NOMO-1 (cell line): ENCODE measurements around the gene ZDHHC4.

Experiments
- DNase-seq, 2 experiments: peaks; one replicate each; lab custom pipeline; 2025; ENCODE audit not compliant: unreplicated experiment in 2 of 2; lab: John Stamatoyannopoulos, UW

ZDHHC4 gene

DNA sequence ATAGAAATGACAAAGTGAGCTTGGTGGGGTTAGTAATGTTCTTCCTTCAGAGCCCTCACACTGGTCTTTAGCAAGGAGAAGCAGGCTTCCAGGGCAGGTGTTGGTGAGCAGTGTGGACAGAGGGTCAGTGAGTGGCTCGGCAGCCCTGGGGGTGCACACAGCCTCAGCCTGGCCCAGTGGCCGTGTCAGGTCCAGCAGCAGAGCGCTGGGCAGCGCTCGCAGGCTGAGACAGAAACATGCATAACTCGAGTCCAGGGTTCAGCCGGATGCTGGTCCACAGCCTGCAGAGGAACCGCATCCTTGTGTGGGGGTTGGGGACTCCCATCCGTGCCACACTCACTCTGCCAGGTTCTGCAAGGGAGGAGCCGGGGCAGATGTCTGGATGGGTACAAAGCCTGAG is 27.2 kb downstream of the ZDHHC4 start:
- no peak for DNase-seq

DNA sequence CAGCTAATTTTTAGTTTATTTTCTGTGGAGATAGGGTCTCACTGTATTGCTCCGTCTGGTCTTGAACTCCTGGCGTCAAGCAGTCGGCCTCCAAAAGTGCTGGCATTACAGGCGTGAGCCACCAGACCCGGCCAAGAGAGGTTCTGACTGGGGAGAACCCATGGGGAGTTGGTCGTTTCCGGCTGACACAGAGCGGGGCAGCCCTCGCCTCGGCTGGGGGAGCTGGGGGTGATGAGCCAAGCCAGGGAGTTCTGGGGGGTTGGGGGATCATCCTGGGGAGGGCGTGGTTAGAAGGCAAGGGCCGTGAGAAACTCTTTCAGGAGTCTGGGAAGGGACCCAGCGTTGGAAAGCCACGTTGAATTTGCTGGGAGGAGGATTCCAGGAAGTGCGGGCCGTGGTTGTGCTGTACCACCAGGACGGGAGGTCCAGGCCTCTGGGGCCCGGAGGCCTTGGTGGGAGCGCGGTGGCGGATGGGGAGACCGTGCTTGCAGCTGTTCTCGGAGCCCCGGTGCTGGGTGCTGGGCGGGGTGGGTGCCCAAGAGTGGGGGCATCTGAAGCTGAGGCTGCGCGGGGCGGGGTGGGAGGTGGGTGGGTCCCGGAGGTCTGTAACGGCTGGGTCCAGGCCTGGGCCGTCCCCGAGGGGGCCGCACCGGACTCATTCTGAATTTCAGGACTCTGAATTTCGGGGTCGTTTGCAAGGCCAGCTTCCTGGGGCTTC is 29.8 kb downstream of the ZDHHC4 start:
- DNase-seq = no peak

DNA sequence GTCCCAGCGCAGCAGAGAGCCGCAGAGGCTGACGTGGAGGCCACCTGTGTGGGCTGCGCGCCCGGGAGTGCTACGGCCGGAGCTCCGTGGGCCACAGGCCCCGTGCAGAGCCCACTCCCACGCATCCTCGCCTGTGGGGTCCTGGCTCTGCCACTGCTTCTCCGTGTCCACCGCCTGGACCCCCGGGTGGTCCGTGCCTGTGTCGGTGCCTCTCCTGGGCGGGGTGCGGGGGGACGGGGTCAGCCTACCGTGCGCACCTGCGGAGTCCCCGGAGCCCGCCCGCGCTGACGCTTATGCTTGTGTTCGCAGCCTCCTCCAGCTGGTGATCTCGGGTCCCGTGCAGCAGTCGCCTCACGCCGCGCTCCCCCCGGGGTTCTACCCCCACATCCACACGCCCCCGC is 30.4 kb downstream of the ZDHHC4 start:
- DNase-seq = no peak

DNA sequence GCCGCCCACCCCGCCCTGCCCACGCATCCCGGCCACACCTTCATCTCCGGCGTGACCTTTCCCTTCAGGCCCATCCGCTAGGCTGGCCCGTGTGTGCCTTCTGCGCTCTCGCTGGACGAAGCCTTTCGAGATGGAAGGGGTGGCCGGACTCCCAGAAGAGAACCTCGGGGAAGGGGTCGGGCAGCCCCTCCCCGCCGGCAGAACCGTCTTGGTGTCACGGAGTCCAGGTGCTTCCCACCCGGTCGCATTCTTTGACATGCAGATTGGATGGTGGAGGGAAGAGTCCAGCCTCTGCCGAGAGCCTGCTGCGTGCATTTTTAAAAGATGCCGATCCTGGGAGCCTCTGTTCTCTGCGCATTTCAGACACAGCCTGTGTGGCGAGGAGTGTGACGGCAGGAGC is 30.8 kb downstream of the ZDHHC4 start:
- no peak for DNase-seq

GRCh38 chr7:6608794-6609193 is 31.5 kb downstream of the ZDHHC4 start:
- no peak for DNase-seq

DNA sequence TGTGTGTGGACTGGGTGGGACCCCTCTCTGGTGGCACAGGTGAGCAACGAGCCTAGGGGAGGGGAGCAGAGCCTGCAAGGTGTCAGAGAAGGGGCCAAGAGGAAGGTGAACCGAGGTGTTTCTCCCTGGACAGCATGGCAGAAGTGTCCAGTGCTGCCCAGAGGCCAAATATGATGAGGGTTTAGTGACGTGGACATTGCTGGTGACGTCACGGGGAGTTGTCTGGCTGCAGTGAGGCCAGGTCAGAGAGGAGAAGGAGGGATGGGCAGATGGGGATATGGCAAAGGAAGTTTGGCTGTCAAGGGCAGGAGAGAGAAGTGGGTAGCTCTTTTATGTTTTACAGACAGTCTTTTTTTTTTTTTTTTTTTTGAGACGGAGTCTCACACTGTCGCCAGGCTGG is 35.6 kb downstream of the ZDHHC4 start:
- no peak for DNase-seq

DNA sequence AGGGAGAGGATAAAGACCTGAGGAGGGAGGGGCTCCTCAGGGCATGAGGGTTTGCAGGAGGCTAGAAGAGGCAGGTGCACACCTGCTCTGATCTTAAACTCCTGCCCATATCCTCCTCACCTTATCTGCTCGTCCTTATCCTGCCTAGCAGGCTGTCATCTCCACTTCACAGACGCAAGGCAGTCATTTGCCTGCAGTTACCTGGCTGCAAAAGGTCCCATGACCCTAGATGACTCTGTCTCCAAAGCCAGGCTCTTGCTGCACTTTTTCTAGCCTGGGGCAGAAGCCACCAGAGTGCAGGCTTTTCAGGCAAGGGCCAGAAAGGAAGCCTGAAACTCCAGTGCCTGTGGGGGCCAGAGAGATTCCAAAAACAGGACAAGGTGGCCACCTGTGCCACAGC is 36.5 kb downstream of the ZDHHC4 start:
- DNase-seq = no peak

DNA sequence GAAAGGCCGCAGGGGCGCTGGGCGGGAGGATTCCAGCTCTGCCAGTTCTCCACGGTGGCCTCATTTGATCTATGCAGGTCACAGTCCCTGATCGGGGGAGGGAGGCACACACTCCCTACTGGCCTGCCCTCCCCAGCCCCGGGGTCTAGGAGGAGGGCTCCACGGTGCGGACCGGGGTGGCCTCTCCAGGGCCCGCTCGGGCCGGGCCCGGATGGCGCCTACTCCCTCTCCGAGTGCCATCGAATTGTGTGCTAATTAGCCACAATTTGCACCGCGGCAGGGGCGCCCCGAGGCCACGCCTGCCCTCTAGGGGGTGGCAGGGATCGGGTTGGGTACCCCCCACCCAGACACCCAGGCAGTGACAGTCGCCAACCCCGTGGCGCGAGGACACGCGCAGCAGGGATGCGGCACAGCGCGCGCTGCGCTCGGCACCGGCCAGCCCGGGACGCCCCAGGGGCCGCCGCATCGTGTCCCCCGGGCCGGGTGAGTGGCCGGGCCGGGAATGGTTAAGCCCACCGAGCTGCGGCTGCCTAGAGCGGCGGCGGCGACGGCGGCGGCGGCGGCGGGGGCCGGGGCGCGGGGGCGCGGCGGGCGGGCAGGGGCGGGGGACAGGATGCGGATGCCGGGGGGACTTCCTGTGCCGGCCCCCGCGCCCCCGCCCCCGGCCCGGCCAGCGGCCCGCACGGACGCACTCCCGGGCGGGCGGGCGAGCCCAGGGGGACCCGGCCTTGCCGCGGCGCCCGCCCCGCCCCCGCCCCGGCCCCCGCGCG is 37.9 kb downstream of the ZDHHC4 start, which contains the start of gene ZNF853:
TSS of gene ZNF853 (plus strand) at position 658 of the 770 bp plus-strand sequence. CDS start 565 bp downstream, outside the sequence.
- no peak for DNase-seq

DNA sequence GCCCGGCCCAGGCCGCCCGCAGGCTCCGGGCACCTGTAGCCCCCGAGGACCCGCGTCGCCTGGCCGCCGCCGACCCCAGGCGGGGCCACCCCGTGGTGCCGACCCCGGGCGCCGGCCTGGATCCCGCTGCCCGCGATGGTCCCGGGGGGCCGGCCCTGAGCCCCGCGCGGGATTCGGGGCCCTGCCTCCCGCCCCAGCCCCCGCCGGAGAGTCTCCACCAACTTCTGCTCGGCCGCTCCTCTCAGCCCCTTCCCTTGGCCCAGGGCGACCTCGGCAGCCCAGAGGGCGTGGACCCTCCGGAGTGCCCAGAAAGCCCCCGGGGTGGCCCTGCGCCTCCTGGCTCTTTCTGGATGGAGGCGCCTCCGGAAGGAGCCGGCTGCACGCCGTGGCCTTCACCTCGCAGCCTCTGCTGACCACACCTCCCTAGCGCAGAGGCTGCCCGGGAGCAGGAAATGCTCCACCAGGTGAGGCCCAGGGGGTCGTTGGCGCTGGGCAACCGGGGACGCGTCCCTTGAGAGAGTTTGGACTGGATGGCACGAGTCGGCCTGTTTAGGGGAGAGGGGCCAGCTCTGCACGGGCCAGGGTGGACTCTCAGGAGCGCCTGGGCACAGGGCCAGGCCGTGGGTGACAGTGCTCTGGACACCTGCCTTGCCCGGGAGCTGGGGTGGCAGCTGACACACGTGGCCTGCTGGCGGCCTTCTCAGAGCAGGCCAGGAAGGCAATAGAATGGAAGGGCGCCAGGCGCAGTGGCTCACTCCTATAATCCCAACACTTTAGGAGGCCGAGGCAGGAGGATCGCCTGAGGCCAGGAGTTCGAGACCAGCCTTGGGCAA is 38.7 kb downstream of the ZDHHC4 start:
- no peak for DNase-seq

- DNase-seq = no peak
These were observed 39.8 kb downstream of the ZDHHC4 start for GRCh38 chr7:6616854-6617643.

DNA sequence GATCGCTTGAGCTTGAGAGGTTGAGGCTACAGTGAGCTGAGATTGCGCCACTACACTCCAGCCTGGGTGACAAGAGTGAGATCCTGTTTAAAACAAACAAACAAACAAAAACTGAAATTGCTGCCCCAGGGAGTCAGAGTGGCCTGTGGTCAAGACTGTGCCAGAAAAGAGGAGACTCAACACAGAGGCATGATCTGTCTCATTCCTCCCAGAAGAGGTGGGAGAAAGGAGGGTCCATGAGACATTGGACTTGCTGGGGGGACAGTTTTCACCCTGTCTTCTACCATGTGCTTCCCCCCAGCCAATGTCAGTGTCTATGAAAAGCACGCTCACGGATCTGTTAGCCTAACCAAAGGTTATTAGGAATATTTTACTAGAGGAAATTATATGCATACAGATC is 41.4 kb downstream of the ZDHHC4 start:
- DNase-seq = no peak

GRCh38 chr7:6619961-6620360 is 42.7 kb downstream of the ZDHHC4 start:
- DNase-seq = no peak

- no peak for DNase-seq
These were observed 44.2 kb downstream of the ZDHHC4 start for GRCh38 chr7:6621195-6622133.

- no peak for DNase-seq
These were observed 45.0 kb downstream of the ZDHHC4 start for GRCh38 chr7:6622134-6622710.

GRCh38 chr7:6623589-6624245 is 46.5 kb downstream of the ZDHHC4 start:
- no peak for DNase-seq

- no peak for DNase-seq
These were observed 47.0 kb downstream of the ZDHHC4 start for GRCh38 chr7:6624246-6624611.

- no peak for DNase-seq
These were observed 50.8 kb downstream of the ZDHHC4 start for GRCh38 chr7:6628045-6628444.

- DNase-seq = no peak
These were observed 53.0 kb downstream of the ZDHHC4 start for GRCh38 chr7:6630007-6630849.
